ENCODE results near the gene NLGN4Y.

DNA sequence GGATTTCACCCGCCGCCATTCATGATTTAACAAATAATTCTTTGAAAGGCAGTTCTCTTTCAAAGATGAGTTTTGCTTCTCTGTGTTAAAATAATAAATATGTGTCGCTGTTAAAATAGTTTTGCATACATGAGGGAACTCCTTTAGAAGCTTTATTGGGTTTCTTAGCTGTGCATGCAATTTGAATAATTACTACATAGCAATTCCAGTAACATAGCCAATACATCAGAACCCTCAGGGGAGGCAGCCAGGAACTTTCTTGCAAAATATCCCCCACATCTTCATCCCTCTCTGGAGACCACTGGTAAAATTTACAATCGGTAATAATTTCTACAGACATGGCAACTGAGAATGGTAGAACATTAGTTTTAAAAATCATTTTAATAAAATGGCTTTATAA is 268.8 kb downstream of the NLGN4Y start:
- TF ChIP-seq CTCF (IDR thresholded peaks at IDR 0.05; ENCODE audit: low read depth, low read length, poor library complexity, severe bottlenecking) (no peak), EZH2phosphoT487 (IDR thresholded peaks at IDR 0.05; ENCODE audit: borderline replicate concordance, low read length) (no peak)
